ENCODE data around the gene FKRP.
"Not testable (repeated sequence)": the region's sequence is repeated elsewhere in the genome, so short reads cannot be mapped to it uniquely, and the experiment has no call there.

Gene FKRP

GRCh38 chr19:46745521-46746280 lies at the start of gene FKRP:
Gene FKRP, plus strand, starts transcription at chr19:46746057. Its CDS starts 9,394 bp downstream, at chr19:46755451.
- DNase-seq (ENCODE audit: low spot score) = peak; percentile 81

GRCh38 chr19:46696866-46697203 lies 49.0 kb upstream of the FKRP start:
- DNase-seq (ENCODE audit: low spot score) = no peak

GRCh38 chr19:46697204-46697960 lies 48.5 kb upstream of the FKRP start:
- DNase-seq (ENCODE audit: low spot score) = peak; percentile 94

- no peak for DNase-seq (ENCODE audit: low spot score)
Measured at GRCh38 chr19:46698395-46699321, 47.2 kb upstream of the FKRP start.

GRCh38 chr19:46700704-46701103 lies 45.2 kb upstream of the FKRP start:
- no peak for DNase-seq (ENCODE audit: low spot score)

- DNase-seq (ENCODE audit: low spot score) = peak; percentile 89
Measured at GRCh38 chr19:46704379-46705076, 41.3 kb upstream of the FKRP start.

DNA sequence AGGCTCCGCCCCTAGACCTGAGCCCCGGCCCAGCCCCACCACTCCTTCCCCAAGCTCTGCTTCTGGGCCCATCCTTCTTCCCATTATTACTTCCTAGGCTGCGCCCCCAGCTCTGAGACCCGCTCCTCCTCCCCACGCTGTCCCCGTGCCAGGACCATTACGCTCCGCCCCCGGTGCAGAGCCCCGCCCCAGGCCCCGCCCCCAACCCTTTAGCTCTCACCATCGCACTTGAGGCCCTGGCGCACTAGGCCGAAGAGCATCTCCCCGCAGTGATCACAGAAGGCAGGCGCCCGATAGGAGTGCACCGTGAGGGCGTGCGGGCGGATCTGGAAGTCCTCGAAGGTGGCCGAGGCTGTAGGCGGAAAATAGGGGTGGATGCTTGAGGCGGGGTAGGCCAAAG lies 35.2 kb upstream of the FKRP start:
- DNase-seq (ENCODE audit: low spot score) = no peak

DNA sequence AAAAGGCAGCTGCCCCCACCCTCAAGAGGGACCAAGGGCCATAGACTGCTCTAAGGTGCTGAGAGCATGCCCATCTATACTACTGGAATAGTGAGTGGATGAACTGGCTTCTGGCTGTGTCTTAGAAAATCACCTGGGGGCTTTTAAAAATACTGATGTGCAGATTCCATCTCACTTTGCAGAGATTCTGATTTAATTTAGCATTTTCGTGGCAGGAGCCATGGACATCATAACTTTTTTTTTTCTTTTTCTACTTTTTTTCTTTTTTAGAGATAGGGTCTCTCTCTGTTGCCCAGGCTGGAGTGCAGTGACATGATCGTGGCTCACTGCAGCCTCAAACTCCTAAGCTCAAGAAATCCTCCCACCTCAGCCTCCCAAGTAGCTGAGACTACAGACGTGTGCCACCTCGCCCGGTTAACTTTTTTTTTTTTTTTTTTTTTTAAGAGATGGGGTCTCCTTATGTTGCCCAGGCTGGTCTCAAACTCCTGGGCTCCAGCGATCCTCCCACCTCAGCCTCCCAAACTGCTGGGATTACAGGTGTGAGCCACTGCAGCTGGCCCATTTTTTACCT lies 33.0 kb upstream of the FKRP start:
- not testable (repeated sequence) for DNase-seq (ENCODE audit: low spot score)

DNA sequence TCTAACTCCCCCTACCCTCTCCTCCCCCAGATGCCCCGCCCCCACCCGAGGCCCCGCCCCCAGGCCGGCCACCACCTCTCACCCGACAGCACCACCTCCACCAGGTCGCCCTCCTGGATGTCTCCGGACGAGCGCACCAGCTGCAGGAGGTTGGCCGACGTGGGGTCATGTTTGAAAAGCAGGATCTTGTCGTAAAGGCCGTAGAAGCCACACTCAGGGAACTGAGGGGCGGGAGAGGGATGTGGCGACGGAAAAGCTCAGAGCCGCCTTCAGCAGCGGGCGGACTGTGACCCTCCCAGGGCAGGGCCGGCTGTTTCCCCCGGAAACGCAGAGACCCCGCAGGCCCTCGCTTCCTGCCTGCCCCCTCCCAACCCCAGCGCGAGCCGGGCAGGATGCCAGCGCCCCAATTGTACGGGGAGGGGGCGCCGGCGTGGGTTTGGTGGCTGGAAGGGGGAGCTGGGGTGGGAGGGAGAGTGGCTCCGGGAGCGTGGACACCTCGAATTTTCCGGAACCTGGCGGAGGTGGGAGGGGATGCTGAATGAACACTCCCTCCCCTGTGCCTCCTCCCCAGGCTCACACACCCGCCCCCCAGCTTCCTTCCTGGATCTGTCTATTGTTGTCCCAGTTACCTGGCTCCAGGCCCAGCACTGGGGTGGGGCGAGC lies 31.9 kb upstream of the FKRP start:
- DNase-seq (ENCODE audit: low spot score) = peak; percentile 96

DNA sequence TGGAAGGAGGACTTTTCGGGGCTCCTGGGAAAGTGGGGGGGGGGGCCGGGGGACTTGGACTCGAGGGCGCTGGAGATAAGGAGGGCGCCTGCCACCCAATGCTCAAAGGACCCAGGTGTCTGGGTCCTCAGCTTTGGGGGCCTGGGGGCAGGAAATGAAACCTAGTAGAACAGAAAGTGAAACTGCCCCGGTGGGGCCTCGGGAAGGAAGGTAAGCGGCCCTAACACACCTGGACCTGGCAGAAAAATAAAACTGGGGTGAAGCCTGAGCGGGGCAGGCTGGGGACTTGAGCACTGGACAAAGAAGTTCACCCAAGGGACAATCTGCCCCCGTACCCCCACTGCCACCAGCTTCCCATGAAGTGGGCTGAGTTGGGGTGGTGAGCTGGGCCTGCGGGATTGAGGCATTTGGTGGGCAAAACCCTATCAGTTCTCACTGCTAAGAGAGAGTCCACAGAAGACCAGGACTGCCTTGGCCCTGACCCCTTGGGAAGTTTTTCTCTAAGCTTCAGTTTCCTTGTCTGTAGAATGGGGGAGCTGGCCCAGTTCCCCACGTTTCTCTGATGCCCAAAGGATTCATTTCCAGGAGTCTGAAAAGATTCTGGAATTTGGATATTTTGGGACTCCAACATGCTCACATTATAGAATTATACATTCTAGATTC lies 31.3 kb upstream of the FKRP start:
- no peak for DNase-seq (ENCODE audit: low spot score)

GRCh38 chr19:46715620-46715974 lies 30.3 kb upstream of the FKRP start:
- DNase-seq (ENCODE audit: low spot score) = no peak

DNA sequence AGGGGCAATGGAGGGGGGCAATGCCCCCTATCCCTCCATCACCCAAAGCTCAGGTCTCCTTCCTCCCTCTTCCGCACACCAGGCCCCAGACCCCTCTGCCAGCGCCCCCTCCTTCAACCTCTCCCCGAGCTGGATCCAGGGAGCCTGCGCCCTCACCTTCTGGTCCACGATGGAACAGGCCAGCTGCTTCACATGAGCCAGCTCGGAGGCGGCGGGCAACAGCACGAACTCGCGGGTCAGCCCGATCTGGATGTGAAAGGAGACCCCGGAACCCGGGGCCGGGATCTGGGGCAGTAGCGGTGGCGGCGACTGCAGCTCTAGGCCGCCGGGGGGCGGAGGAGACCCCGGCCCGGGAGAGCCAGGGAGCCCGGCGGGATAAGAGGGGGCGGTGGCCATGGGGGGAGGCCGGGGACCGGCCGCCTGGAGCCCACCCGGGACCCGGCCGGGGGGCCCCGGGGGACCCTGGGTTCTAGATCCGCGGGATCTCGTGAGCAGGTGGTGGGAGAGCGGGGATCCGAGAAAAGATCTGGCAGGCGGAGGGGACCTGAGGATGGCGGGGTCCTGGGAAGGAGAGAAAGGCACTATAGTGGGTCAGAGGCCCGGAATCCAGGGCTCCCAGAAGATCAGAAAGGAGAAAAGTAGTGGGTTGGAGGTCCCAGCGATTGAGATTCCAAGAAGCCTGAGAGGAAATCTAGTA lies 29.7 kb upstream of the FKRP start:
- DNase-seq (ENCODE audit: low spot score) = peak; percentile 55

DNA sequence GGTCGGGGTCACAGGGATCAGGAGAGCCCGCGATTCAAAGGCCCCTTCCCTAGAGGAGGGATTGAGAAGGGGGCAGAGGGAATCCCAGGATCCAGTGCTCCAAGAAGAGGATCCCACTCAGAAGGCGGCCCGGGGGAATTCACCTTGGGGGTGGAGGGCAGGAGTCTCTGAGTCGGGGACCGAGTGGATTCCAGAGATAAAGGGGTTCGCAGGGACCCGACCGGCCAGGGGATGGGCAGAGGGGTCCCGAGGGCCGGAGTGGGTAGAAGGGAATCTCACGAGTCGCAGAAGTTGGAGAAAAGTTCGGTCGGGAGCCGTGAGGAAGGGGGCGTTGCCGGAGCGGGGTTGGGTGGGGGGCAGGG lies 29.2 kb upstream of the FKRP start:
- DNase-seq (ENCODE audit: low spot score) = peak; percentile 46

DNA sequence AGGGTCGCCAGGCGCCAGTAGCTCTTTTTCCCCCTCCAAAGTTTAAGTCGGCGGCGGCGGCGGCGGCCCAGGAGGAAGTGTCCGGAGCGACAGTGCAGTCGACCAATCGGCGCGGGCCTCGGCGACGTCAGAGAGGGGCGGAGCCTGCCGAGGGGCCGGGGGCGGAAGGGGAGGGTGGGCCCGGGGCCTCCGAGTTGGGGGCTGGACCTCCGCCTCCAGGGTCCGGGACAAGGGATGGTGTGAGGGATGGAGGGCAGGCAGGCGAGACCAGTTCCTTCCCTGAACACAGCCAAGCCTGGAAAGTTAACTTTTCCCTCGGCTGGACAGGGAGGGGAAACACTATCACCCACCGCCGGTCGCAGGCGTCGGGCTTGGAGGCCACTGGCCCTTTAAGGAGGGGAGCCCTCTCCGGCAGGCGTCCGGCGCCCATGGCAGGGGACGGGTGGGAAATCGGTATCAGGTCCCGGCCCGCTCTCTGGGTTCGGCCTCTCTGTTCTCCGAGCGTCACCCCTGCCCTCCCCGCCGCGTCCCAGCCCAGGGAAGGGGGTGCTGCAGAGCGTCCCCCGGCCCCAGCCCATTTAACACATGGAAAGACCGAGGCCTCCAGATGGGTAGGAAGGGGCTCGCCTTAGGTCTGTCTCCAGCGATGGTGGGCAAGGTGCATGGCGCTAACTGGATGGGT lies 28.7 kb upstream of the FKRP start, which contains the start of gene PRKD2:
TSS of gene PRKD2 (minus strand) at position 81 of the 682 bp plus-strand sequence. CDS start 744 bp downstream, outside the sequence.
- peak; percentile 99 for DNase-seq (ENCODE audit: low spot score)

GRCh38 chr19:46717716-46718143 lies 28.1 kb upstream of the FKRP start:
- DNase-seq (ENCODE audit: low spot score) = no peak

DNA sequence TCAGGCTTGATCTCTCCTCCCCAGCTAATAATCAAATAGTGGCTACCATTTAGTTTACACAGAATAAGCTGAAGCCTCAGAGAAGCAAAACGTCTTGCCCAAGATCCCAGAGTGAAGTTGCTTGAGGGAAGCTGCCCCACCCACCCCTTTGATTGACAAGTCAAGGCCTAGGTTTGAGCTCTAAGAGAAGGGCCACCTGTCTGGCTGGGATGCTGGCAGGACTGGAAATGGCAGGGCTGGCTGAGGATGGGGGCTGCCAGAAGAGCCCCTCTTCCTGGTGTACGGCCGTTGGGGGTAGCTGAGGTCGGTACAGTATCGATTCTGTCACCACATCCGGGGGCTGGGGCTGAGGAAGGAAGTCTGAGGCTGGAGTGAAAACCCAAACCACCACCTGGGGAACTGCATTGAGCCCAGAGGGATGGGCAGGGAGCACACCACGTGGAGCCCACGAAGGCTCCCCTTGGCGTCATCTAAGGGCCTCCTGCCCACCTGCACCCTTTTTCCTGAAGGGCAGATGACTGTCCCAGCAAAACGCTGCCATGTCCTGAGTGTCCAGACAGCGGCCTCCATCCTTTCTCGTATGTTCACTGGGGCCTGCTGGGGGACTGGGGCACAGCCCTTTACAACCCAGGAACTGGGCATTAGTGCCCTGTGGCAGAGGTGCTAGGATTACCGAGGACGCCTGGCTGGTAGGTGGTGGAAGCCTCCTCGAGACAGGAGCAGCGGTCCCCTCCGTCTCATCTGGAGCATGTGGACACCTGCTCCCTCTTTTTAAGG lies 27.5 kb upstream of the FKRP start:
- no peak for DNase-seq (ENCODE audit: low spot score)

GRCh38 chr19:46718934-46719622 lies 26.8 kb upstream of the FKRP start:
- no peak for DNase-seq (ENCODE audit: low spot score)

Data from GM03348 (cell line).